T-cell (primary cell): ENCODE results near the gene L3MBTL3. TPM values are rescaled to one million over a fixed set of nuclear protein-coding genes. Genes with fewer than 3 reads are reported as not detected.

Experiments
- ATAC-seq, 4 experiments: fragments of 200-7000 bp in 3 of 4; fragments of 150-1000 bp in 1 of 4; cut with Tn5 transposase; replicated peaks in 1 of 4; 1 replicate in 3 of 4; 2 replicates in 1 of 4; pipeline ENCODE4 v1.10.0; 2021; ENCODE audit warnings: moderate library complexity in 3 of 4, mild to moderate bottlenecking in 2 of 4, moderate number of reproducible peaks in 1 of 4
- CTCF ChIA-PET, 2 donors: fragments of 300-600 bp; sonication (Branson Sonifier 250); formaldehyde crosslinking; loops; one replicate each; lab custom pipeline; 2022; ENCODE audit warnings: antibody characterized with exemption in 2 of 2; lab: Charles Lee
- POLR2A ChIA-PET, 2 donors: fragments of 300-600 bp; sonication (Branson Sonifier 250); formaldehyde crosslinking; loops; one replicate each; lab custom pipeline; 2022; ENCODE audit warnings: antibody characterized with exemption in 2 of 2; lab: Charles Lee
- DNase-seq, 35 experiments: peaks; one replicate each; pipeline versions ENCODE4 v3.0.0 to v3.0.0-alpha.2; 2013 to 2023
- H3K27ac ChIP-seq: one replicate; pipeline ENCODE4 v1.5.1; 2013; ENCODE audit warnings: low read length
- H3K27me3 ChIP-seq, 2 experiments: replicated peaks in 1 of 2; 1 replicate in 1 of 2; 2 replicates in 1 of 2; pipeline versions ENCODE4 v1.6.1 to v1.7.0; 2013; ENCODE audit warnings: low read length in 1 of 2, mixed read lengths in 1 of 2; ENCODE audit not compliant: control insufficient read depth in 2 of 2, insufficient read depth in 2 of 2; ENCODE audit errors: extremely low read depth in 1 of 2
- H3K36me3 ChIP-seq, 2 donors: 1 replicate in 1 of 2; 2 replicates in 1 of 2; pipeline versions ENCODE4 v1.6.1 to v1.7.0; 2013; ENCODE audit warnings: low read length in 1 of 2; ENCODE audit not compliant: control insufficient read depth in 2 of 2, insufficient read depth in 1 of 2; ENCODE audit errors: extremely low read depth in 1 of 2
- H3K4me1 ChIP-seq, 2 experiments: 1 replicate in 1 of 2; 2 replicates in 1 of 2; pipeline versions ENCODE4 v1.6.1 to v1.7.0; 2013; ENCODE audit warnings: low read length in 2 of 2, mixed read lengths in 1 of 2; ENCODE audit not compliant: insufficient read depth in 2 of 2, control insufficient read depth in 1 of 2; ENCODE audit errors: extremely low read depth in 1 of 2
- H3K4me3 ChIP-seq, 2 donors: 1 replicate in 1 of 2; 2 replicates in 1 of 2; pipeline versions ENCODE4 v1.5.1 to v1.7.0; 2013; ENCODE audit warnings: mild to moderate bottlenecking in 2 of 2, low read length in 1 of 2, moderate library complexity in 1 of 2; ENCODE audit not compliant: control insufficient read depth in 1 of 2; ENCODE audit errors: extremely low read depth in 1 of 2
- H3K9me3 ChIP-seq: 2 replicates; pipeline ENCODE4 v1.7.0; 2013
- H3K27ac Mint-ChIP-seq, 2 donors: one replicate each; pipeline ENCODE4 v1.8.0; 2020 to 2021; ENCODE audit warnings: mild to moderate bottlenecking in 2 of 2, mixed read lengths in 2 of 2
- H3K27me3 Mint-ChIP-seq, 2 donors: one replicate each; pipeline ENCODE4 v1.8.0; 2021 to 2022; ENCODE audit warnings: mixed read lengths in 2 of 2
- H3K36me3 Mint-ChIP-seq: one replicate; pipeline ENCODE4 v1.8.0; 2021; ENCODE audit warnings: mixed read lengths
- H3K4me1 Mint-ChIP-seq, 3 donors: one replicate each; pipeline ENCODE4 v1.8.0; 2020 to 2022; ENCODE audit warnings: mixed read lengths in 3 of 3, mild to moderate bottlenecking in 1 of 3
- H3K4me3 Mint-ChIP-seq, 3 donors: one replicate each; pipeline ENCODE4 v1.8.0; 2020 to 2022; ENCODE audit warnings: mild to moderate bottlenecking in 3 of 3, mixed read lengths in 3 of 3, moderate library complexity in 3 of 3
- H3K9me3 Mint-ChIP-seq, 3 donors: one replicate each; pipeline ENCODE4 v1.8.0; 2020 to 2022; ENCODE audit warnings: mixed read lengths in 3 of 3
- WGBS: methylation state at CpG from one replicate; pipeline ENCODE4 v1.1.5; 2013; ENCODE audit warnings: missing lambda C conversion rate; ENCODE audit not compliant: insufficient coverage; 5-methylcytosine and 5-hydroxymethylcytosine counted together
- total RNA-seq, 35 experiments: library from RNA in 6 of 35; stranded (reverse) in 6 of 35; fragments of 120-200 nt in 1 of 35; gene quantifications; one replicate each; pipeline versions ENCODE4 v1.2.1 to v1.2.4 and lab custom pipeline; 2013 to 2026

Gene L3MBTL3
- total RNA-seq, 5 donors from 2014 or later (not counting 1 experiment from before 2014, with no cell fraction given): 22.5 to 52.8 (median 30.4) TPM

- 100% methylated on average over 5 of the region's 7 CpGs for WGBS
- H3K36me3 Mint-ChIP-seq: peaks cover 77% of the 10 kb centered on the region
- no peak overlapping the region for H3K4me3 Mint-ChIP-seq
- POLR2A ChIA-PET: interaction anchor here in 1 of 2 donors (0.7 kb wide), 1 partner anchor 1126 kb away, joined by 3 read pairs; no protein-coding TSS in a partner anchor
- H3K9me3 Mint-ChIP-seq: no peaks in the 10 kb centered on the region
- no peak for ATAC-seq
- H3K27ac Mint-ChIP-seq: peak overlapping the region; percentile 9 to 13
- Histone ChIP-seq H3K9me3 (no peaks in the 10 kb centered on the region), H3K4me3 (no peak overlapping the region), H3K27ac (no peak overlapping the region), H3K4me1 (peaks cover 0 to 5% of the 10 kb centered on the region in 2 experiments), H3K27me3 (no peaks in the 10 kb centered on the region), H3K36me3 (peaks cover 9 to 77% of the 10 kb centered on the region in 2 donors)
- peaks cover 12 to 30% (median 25%) of the 10 kb centered on the region in 3 donors for H3K4me1 Mint-ChIP-seq
- no peak for DNase-seq
- CTCF ChIA-PET: no interaction called here
- no peaks in the 10 kb centered on the region for H3K27me3 Mint-ChIP-seq
These were observed 36.3 kb downstream of the L3MBTL3 start for GRCh38 chr6:130054725-130055124.

- CTCF ChIA-PET: no interaction called here
- WGBS: 80% methylated on average over 1 of the region's 1 CpG
- H3K4me3 Mint-ChIP-seq: no peak overlapping the region
- Histone ChIP-seq H3K4me1 (peaks cover 0 to 5% of the 10 kb centered on the region in 2 experiments), H3K27ac (no peak overlapping the region), H3K36me3 (peaks cover 9 to 76% of the 10 kb centered on the region in 2 donors), H3K4me3 (no peak overlapping the region), H3K9me3 (no peaks in the 10 kb centered on the region), H3K27me3 (no peaks in the 10 kb centered on the region)
- H3K27ac Mint-ChIP-seq: no peak overlapping the region
- no peak for ATAC-seq
- H3K27me3 Mint-ChIP-seq: no peaks in the 10 kb centered on the region
- peaks cover 12 to 30% (median 25%) of the 10 kb centered on the region in 3 donors for H3K4me1 Mint-ChIP-seq
- peaks cover 71% of the 10 kb centered on the region for H3K36me3 Mint-ChIP-seq
- DNase-seq: no peak
- POLR2A ChIA-PET: interaction anchor here in 1 of 2 donors (0.7 kb wide), 1 partner anchor 1125 kb away, joined by 3 read pairs; no protein-coding TSS in a partner anchor
- H3K9me3 Mint-ChIP-seq: no peaks in the 10 kb centered on the region
These were observed 36.9 kb downstream of the L3MBTL3 start for GRCh38 chr6:130055271-130055670.

- H3K36me3 ChIP-seq: peaks cover 3 to 72% of the 10 kb centered on the region in 2 donors
- Mint-ChIP-seq H3K4me3 (no peak overlapping the region), H3K27ac (peak overlapping the region in 1 of 2 donors; percentile 62), H3K27me3 (no peaks in the 10 kb centered on the region), H3K36me3 (peaks cover 65% of the 10 kb centered on the region), H3K4me1 (peaks cover 12 to 30% (median 25%) of the 10 kb centered on the region in 3 donors), H3K9me3 (no peaks in the 10 kb centered on the region)
- WGBS: 100% methylated on average over 1 of the region's 12 CpGs
- no peak overlapping the region for H3K27ac ChIP-seq
- DNase-seq (no peak), ATAC-seq (no peak)
- H3K27me3 ChIP-seq: no peaks in the 10 kb centered on the region
- H3K4me1 ChIP-seq: peaks cover 0 to 5% of the 10 kb centered on the region in 2 experiments
- ChIA-PET CTCF (no interaction called here), POLR2A (interaction anchor here in 1 of 2 donors (0.6 kb wide), 1 partner anchor 479 kb away, joined by 12 read pairs; no protein-coding TSS in a partner anchor)
- no peak overlapping the region for H3K4me3 ChIP-seq
- no peaks in the 10 kb centered on the region for H3K9me3 ChIP-seq
These were observed 39.1 kb downstream of the L3MBTL3 start for GRCh38 chr6:130057495-130057894.

GRCh38 chr6:130063806-130064205 is 45.4 kb downstream of the L3MBTL3 start:
- Histone ChIP-seq H3K27me3 (no peaks in the 10 kb centered on the region), H3K9me3 (no peaks in the 10 kb centered on the region), H3K4me1 (no peaks in the 10 kb centered on the region), H3K4me3 (no peak overlapping the region), H3K27ac (no peak overlapping the region), H3K36me3 (peaks cover 4 to 50% of the 10 kb centered on the region in 2 donors)
- POLR2A ChIA-PET: no interaction called here
- H3K27me3 Mint-ChIP-seq: no peaks in the 10 kb centered on the region
- no peak for ATAC-seq
- H3K36me3 Mint-ChIP-seq: peaks cover 62% of the 10 kb centered on the region
- peaks cover 0 to 9% (median under 1%) of the 10 kb centered on the region in 3 donors for H3K4me1 Mint-ChIP-seq
- WGBS: 80% methylated on average over 1 of the region's 5 CpGs
- no peak overlapping the region for H3K4me3 Mint-ChIP-seq
- no peaks in the 10 kb centered on the region for H3K9me3 Mint-ChIP-seq
- CTCF ChIA-PET: interaction anchor here in 1 of 2 donors (0.6 kb wide), 1 partner anchor 30 kb away, joined by 3 read pairs; no protein-coding TSS in a partner anchor
- no peak overlapping the region for H3K27ac Mint-ChIP-seq
- DNase-seq: no peak

- H3K36me3 ChIP-seq: peaks cover 4 to 48% of the 10 kb centered on the region in 2 donors
- no peak for ATAC-seq
- Mint-ChIP-seq H3K27me3 (no peaks in the 10 kb centered on the region), H3K36me3 (peaks cover 70% of the 10 kb centered on the region), H3K4me1 (peaks cover 8 to 11% (median 9%) of the 10 kb centered on the region in 3 donors), H3K27ac (no peak overlapping the region), H3K4me3 (no peak overlapping the region), H3K9me3 (no peaks in the 10 kb centered on the region)
- ChIA-PET CTCF (interaction anchor here (0.6 kb wide), 3 partner anchors 28 to 259 kb away, joined by 3 to 4 read pairs (median 3); no protein-coding TSS in a partner anchor), POLR2A (interaction anchor here in 1 of 2 donors (0.5 kb wide), 1 partner anchor 302 kb away, joined by 7 read pairs; no protein-coding TSS in a partner anchor)
- H3K4me1 ChIP-seq: no peaks in the 10 kb centered on the region
- no peak overlapping the region for H3K4me3 ChIP-seq
- no peaks in the 10 kb centered on the region for H3K9me3 ChIP-seq
- DNase-seq: no peak
- no CpG with 5 or more reads among the region's 5 CpGs for WGBS
- H3K27me3 ChIP-seq: no peaks in the 10 kb centered on the region
- no peak overlapping the region for H3K27ac ChIP-seq
These were observed 47.3 kb downstream of the L3MBTL3 start for GRCh38 chr6:130065609-130066156.

GRCh38 chr6:130069485-130069884 is 51.1 kb downstream of the L3MBTL3 start:
- Mint-ChIP-seq H3K4me1 (peaks cover 1 to 13% (median 11%) of the 10 kb centered on the region in 3 donors), H3K36me3 (peaks cover 53% of the 10 kb centered on the region), H3K9me3 (no peaks in the 10 kb centered on the region), H3K27ac (peak overlapping the region in 1 of 2 donors; percentile 71), H3K27me3 (no peaks in the 10 kb centered on the region), H3K4me3 (no peak overlapping the region)
- ChIA-PET POLR2A (no interaction called here), CTCF (interaction anchor here in 1 of 2 donors (0.6 to 1.2 kb wide), 3 partner anchors 124 to 213 kb away, joined by 3 to 9 read pairs (median 3); no protein-coding TSS in a partner anchor)
- ATAC-seq (no peak), DNase-seq (no peak)
- 83% methylated on average over 1 of the region's 4 CpGs for WGBS
- H3K27me3 ChIP-seq: no peaks in the 10 kb centered on the region
- no peaks in the 10 kb centered on the region for H3K9me3 ChIP-seq
- H3K4me3 ChIP-seq: no peak overlapping the region
- no peaks in the 10 kb centered on the region for H3K4me1 ChIP-seq
- peaks cover 0 to 27% of the 10 kb centered on the region in 2 donors for H3K36me3 ChIP-seq
- no peak overlapping the region for H3K27ac ChIP-seq
